Measurements from ENCODE around the gene DAPK2.

- TF ChIP-seq CTCF (conservative IDR thresholded peaks at IDR 0.05 in 1 of 2, IDR thresholded peaks at IDR 0.05 in 1 of 2; ENCODE audit: extremely low read depth in 1 of 2, insufficient read depth in 1 of 2, low read depth in 1 of 2, low read length in 2 of 2) (no peak), EZH2 (IDR thresholded peaks at IDR 0.05; ENCODE audit: borderline replicate concordance, low read length) (no peak)
Observed at GRCh38 chr15:64011736-64012135, 34.5 kb downstream of the DAPK2 start.
